Fibroblast of the aortic adventitia (primary cell): ENCODE results near the gene SNRNP48. TPM values are rescaled to one million over a fixed set of nuclear protein-coding genes. Genes with fewer than 3 reads are reported as not detected.
A peak's percentile ranks its signal among the peaks of the same experiment; 100 is the strongest.

Experiments
- DNase-seq: peaks from one replicate; pipeline ENCODE4 v3.0.0-alpha.2; 2010; ENCODE audit warnings: low read depth
- H3K4me3 ChIP-seq: 2 replicates; pipeline ENCODE4 v1.5.1; 2011; ENCODE audit warnings: low read depth, mild to moderate bottlenecking, control low read depth, low read length, moderate library complexity
- total RNA-seq: library from RNA; depleted of rRNA; stranded (reverse); fragments of >200 nt; gene quantifications from 2 replicates; pipeline ENCODE4 v1.2.3, GENCODE V29; 2012; ENCODE audit warnings: low replicate concordance
- TF ChIP-seq, protein P1 (sequence below): IDR thresholded peaks from 2 replicates; pipeline ENCODE4 v1.5.1; 2011; ENCODE audit warnings: mild to moderate bottlenecking, low read length, control low read depth, inconsistent platforms; ENCODE audit not compliant: insufficient read depth

The SNRNP48 gene
- total RNA-seq, 1 donor = 15.3 TPM

DNA sequence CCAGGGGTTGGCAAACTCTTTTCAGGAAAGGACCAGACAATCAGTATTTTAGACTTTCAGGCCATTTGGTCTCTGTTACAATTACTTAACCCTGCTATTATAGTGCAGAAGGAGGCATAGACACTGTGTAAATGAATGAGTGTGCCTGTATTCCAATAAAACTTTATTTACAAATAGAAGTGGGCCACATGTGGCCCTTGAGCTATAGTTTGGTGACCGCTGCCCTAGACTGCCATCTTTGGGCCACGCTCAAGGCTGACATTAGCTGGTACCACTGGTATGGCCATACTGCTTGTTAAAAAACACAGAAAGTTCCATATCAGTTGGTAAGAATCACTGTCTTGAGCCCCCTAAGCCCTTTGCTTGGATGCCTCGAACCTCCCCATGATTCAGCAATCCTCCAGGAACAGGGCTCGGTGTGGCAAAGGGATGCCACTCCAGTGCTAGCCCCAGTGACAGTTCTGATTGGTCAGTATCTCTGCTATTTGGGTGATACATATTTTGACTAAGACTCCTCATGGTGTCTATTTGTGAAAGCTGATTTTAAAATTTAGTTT is 23.3 kb upstream of the SNRNP48 start:
- TF ChIP-seq, protein P1, sequence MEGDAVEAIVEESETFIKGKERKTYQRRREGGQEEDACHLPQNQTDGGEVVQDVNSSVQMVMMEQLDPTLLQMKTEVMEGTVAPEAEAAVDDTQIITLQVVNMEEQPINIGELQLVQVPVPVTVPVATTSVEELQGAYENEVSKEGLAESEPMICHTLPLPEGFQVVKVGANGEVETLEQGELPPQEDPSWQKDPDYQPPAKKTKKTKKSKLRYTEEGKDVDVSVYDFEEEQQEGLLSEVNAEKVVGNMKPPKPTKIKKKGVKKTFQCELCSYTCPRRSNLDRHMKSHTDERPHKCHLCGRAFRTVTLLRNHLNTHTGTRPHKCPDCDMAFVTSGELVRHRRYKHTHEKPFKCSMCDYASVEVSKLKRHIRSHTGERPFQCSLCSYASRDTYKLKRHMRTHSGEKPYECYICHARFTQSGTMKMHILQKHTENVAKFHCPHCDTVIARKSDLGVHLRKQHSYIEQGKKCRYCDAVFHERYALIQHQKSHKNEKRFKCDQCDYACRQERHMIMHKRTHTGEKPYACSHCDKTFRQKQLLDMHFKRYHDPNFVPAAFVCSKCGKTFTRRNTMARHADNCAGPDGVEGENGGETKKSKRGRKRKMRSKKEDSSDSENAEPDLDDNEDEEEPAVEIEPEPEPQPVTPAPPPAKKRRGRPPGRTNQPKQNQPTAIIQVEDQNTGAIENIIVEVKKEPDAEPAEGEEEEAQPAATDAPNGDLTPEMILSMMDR = no peak
- DNase-seq = no peak
- no peak overlapping the region for H3K4me3 ChIP-seq

DNA sequence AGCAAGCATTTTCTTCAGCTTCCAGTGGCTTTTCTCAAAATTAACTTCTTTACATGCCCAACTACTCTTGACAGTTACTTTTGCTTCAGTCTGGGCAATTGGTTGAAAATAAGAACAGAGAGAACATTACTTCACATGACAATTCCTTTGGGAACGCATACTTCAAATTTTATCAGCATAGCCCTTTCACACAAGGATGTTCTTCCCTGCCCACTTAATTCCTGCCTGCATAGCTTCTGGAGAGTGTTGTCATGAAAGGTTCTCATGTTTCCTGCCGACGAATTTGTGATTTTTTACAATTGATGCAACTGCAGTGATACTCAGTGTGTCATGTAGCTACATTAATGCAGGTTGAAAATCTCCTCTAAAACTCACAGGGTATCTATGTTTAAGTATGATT is 22.0 kb upstream of the SNRNP48 start:
- TF ChIP-seq, protein P1 = no peak
- no peak overlapping the region for H3K4me3 ChIP-seq
- DNase-seq = peak; percentile 87

DNA sequence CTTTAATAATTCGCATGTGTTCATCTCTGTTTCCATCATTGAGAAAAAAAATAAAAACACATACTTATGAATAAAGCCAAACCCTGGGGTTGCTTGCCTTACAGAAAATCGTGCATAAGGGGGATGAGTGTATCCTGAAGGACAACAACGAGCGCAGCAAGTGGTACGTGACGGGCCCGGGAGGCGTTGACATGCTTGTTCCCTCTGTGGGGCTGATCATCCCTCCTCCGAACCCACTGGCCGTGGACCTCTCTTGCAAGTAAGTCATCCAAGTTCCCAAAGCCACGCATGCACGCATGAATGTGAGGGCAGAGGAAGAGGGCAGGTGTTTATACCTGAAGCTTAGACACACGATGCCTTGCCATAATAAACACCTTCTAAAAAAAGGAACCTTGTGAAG is 20.9 kb upstream of the SNRNP48 start:
- no peak overlapping the region for H3K4me3 ChIP-seq
- DNase-seq = no peak
- TF ChIP-seq, protein P1 = no peak

DNA sequence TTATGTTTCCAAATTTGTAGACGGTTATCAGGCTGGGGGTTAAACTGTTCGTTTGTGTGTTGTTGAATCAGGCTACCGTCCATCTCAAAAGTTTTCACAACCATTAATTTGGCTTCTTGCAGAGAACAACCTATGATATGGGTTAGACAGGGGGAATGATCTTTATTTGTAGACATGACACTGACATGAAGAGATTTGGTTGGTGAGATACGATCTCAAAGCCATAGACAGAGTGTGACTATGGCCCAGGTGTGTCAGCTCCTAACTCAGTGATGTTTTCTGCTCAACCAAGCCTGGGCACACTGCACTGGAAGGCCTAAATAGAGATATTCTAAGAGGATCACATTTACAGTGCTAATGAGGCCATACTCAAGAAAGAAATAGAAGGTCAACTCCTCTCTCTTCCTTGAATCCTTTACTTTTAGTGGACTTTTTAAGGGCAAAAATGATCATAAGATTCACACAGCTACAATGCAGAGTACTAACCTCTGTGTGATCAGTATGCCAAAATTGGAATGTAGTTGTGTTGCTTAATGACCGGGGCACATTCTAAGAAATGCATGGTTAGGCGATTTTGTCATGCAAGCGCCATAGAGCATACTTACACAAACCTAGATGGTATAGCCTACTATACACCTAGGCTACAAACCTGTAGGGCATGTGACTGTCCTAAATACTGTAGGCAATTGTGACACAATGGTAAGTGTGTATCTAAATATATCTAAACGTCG is 17.6 kb upstream of the SNRNP48 start:
- no peak overlapping the region for H3K4me3 ChIP-seq
- TF ChIP-seq, protein P1 = no peak
- no peak for DNase-seq

DNA sequence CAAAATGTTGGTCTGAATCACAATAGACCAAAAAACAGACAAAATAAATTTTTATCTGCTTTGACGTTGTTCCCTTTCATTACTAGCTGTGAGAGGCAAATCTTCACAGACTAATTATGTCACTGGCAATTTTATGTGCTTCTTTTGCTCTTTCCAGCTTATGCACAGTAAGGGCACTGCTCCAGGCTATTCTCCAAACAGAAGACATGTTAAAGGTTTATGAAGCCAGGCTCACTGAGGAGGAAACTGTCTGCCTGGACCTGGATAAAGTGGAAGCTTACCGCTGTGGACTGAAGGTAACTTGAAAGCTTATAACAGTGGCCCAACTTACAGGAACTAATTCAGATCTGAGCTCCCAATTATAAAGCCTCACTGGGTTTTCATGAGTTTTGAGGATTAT is 15.5 kb upstream of the SNRNP48 start:
- H3K4me3 ChIP-seq = no peak overlapping the region
- TF ChIP-seq, protein P1 = no peak
- no peak for DNase-seq

DNA sequence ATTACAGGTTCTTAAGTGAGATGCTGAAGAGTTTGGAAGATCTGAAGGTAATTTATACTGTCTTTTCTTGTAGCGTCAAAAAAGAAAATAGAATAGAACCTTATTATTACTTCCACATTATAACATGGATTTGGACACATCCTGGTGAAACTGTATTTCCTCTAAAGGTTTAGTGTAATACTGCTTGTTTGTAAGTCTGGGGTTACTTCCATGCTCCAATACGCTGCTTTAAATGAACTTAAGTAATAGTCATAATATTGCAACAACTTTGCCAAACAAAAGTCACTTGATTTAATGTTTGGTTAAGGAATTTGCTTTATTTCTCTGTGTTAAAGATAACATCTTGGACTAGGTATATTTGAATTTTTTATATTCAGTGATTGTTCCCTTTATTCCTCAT is 11.5 kb upstream of the SNRNP48 start:
- TF ChIP-seq, protein P1 = no peak
- DNase-seq = no peak
- no peak overlapping the region for H3K4me3 ChIP-seq
